Measurements from ENCODE around the gene OLA1. TPM values are rescaled to one million over a fixed set of nuclear protein-coding genes. Genes with fewer than 3 reads are reported as not detected.

The OLA1 gene
- polyA plus RNA-seq, 1 donor (not counting 4 experiments of a cell fraction or from before 2014, with no cell fraction given) = 217 TPM

DNA sequence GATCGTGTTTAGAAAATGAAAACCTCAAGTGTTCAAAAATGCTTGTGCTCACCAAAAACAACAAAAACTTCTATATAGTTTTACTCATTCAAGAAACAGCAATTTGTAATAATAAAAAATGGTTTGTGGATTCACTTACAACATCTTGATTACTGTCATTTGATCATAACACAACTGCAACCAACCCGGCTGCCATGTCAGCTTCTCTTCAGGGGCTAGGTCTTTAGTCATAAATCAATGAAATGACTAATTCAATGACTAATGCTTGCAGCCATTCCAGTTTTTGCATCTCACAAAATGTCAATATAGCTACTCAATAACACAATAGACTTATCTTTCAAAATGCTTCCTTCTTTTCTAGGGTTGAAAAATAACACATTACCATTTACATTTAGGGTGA is 128.0 kb downstream of the OLA1 start:
- peak overlapping the region; percentile 27 for H3K27ac ChIP-seq (ENCODE audit: control insufficient read depth, insufficient read depth, low read length)
- no peaks in the 10 kb centered on the region for H4K20me1 ChIP-seq (ENCODE audit: control insufficient read depth, extremely low read depth, insufficient read depth, low read length)
- DNase-seq (ENCODE audit: low read depth, low spot score) (no peak), FAIRE-seq (peak; percentile 83)
- H3K4me1 ChIP-seq (ENCODE audit: control insufficient read depth, extremely low read depth, insufficient read depth, low read length) = peaks cover 56% of the 10 kb centered on the region
- H3K9me3 ChIP-seq (ENCODE audit: control insufficient read depth, low read depth, low read length) = no peaks in the 10 kb centered on the region
- TF ChIP-seq, protein P1, sequence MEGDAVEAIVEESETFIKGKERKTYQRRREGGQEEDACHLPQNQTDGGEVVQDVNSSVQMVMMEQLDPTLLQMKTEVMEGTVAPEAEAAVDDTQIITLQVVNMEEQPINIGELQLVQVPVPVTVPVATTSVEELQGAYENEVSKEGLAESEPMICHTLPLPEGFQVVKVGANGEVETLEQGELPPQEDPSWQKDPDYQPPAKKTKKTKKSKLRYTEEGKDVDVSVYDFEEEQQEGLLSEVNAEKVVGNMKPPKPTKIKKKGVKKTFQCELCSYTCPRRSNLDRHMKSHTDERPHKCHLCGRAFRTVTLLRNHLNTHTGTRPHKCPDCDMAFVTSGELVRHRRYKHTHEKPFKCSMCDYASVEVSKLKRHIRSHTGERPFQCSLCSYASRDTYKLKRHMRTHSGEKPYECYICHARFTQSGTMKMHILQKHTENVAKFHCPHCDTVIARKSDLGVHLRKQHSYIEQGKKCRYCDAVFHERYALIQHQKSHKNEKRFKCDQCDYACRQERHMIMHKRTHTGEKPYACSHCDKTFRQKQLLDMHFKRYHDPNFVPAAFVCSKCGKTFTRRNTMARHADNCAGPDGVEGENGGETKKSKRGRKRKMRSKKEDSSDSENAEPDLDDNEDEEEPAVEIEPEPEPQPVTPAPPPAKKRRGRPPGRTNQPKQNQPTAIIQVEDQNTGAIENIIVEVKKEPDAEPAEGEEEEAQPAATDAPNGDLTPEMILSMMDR (optimal IDR thresholded peaks at IDR 0.05 in 1 of 3, IDR thresholded peaks at IDR 0.05 in 1 of 3, conservative IDR thresholded peaks at IDR 0.05 in 1 of 3; ENCODE audit: extremely low read depth in 1 of 3, insufficient read depth in 2 of 3, low read length in 3 of 3) = no peak
- no peak for TF ChIP-seq EZH2 (IDR thresholded peaks at IDR 0.05; ENCODE audit: low read length)
- no peak overlapping the region for H2AFZ ChIP-seq (ENCODE audit: control insufficient read depth, low read length)
- no peak overlapping the region for H3K9ac ChIP-seq (ENCODE audit: control insufficient read depth, extremely low read depth, insufficient read depth, low read length)
- H3K9me1 ChIP-seq (ENCODE audit: control insufficient read depth, extremely low read depth, insufficient read depth, low read length) = no peaks in the 10 kb centered on the region
- H3K36me3 ChIP-seq (ENCODE audit: control insufficient read depth in 2 of 2, extremely low read depth in 1 of 2, insufficient read depth in 2 of 2, low read length in 2 of 2) = no peaks in the 10 kb centered on the region
- peak overlapping the region in 1 of 3 experiments; percentile 13 for H3K4me3 ChIP-seq (ENCODE audit: control insufficient read depth in 2 of 3, extremely low read depth in 1 of 3, insufficient read depth in 2 of 3, low read depth in 1 of 3, low read length in 3 of 3)
- no peaks in the 10 kb centered on the region for H3K27me3 ChIP-seq (ENCODE audit: control insufficient read depth, extremely low read depth, insufficient read depth, low read length)
- no peaks in the 10 kb centered on the region for H3K79me2 ChIP-seq (ENCODE audit: control insufficient read depth, insufficient read depth, low read length)
- H3K4me2 ChIP-seq (ENCODE audit: control insufficient read depth, extremely low read depth, insufficient read depth, low read depth, low read length) = peak overlapping the region; percentile 35
- dilution Hi-C loops (cut with MboI; ENCODE audit: extremely low pct_ligation_motif_present, low sequenced_read_pairs) = no loop called here

DNA sequence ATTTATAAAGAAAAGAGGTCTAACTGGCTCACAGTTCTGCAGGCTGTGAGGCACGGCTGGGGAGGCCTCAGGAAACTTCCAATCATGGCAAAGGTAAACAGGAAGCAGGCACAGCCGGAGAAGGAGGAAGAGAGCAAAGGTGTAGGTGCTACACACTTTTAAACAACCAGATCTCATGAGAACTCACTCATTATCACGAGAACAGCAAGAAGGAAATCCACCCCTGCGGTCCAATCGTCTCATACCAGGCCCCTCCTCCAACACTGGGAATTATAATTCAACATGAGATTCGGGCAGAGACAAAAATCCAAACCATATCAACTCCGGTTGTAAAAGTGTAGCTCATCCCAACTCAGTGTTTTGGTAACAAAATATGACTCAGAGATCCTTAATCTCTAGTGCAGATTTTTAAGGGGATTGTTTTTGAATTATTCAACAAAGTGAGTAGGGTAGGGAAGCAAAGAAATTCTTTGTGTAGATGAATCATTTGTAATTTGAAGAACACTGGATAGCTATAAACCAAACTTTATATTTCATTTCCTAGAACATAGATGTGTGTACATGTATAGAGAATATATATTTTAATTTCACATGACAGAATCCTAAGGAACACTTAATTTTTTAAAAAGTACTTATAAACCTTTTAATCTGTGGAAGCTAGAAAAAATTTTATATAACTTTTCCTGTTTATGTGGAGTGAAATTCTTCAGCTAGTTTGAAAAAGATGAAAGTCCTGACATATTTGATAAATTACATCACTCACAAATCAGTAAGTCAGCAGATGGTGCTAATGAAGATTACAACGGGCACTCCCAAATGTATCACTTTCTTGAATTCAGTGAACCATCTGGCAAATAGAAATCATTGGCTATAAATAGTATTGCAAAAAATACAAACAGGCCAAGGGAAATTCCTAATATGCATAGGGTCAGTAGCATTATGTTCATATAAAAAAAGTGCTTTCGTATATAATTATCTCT is 130.1 kb downstream of the OLA1 start:
- DNase-seq (ENCODE audit: low read depth, low spot score) = no peak
- H3K4me2 ChIP-seq (ENCODE audit: control insufficient read depth, extremely low read depth, insufficient read depth, low read depth, low read length) = peak overlapping the region; percentile 65
- no peaks in the 10 kb centered on the region for H3K9me3 ChIP-seq (ENCODE audit: control insufficient read depth, low read depth, low read length)
- peak overlapping the region; percentile 4 for H3K9ac ChIP-seq (ENCODE audit: control insufficient read depth, extremely low read depth, insufficient read depth, low read length)
- H3K36me3 ChIP-seq (ENCODE audit: control insufficient read depth in 2 of 2, extremely low read depth in 1 of 2, insufficient read depth in 2 of 2, low read length in 2 of 2) = no peaks in the 10 kb centered on the region
- H3K4me1 ChIP-seq (ENCODE audit: control insufficient read depth, extremely low read depth, insufficient read depth, low read length) = peaks cover 56% of the 10 kb centered on the region
- no peaks in the 10 kb centered on the region for H3K79me2 ChIP-seq (ENCODE audit: control insufficient read depth, insufficient read depth, low read length)
- dilution Hi-C loops (cut with MboI; ENCODE audit: extremely low pct_ligation_motif_present, low sequenced_read_pairs) = no loop called here
- no peaks in the 10 kb centered on the region for H3K9me1 ChIP-seq (ENCODE audit: control insufficient read depth, extremely low read depth, insufficient read depth, low read length)
- TF ChIP-seq, protein P1 (optimal IDR thresholded peaks at IDR 0.05 in 1 of 3, IDR thresholded peaks at IDR 0.05 in 1 of 3, conservative IDR thresholded peaks at IDR 0.05 in 1 of 3; ENCODE audit: extremely low read depth in 1 of 3, insufficient read depth in 2 of 3, low read length in 3 of 3) = no peak
- no peak for TF ChIP-seq EZH2 (IDR thresholded peaks at IDR 0.05; ENCODE audit: low read length)
- H3K27me3 ChIP-seq (ENCODE audit: control insufficient read depth, extremely low read depth, insufficient read depth, low read length) = no peaks in the 10 kb centered on the region
- peak overlapping the region in 2 of 3 experiments; percentile 2 to 15 for H3K4me3 ChIP-seq (ENCODE audit: control insufficient read depth in 2 of 3, extremely low read depth in 1 of 3, insufficient read depth in 2 of 3, low read depth in 1 of 3, low read length in 3 of 3)
- no peaks in the 10 kb centered on the region for H4K20me1 ChIP-seq (ENCODE audit: control insufficient read depth, extremely low read depth, insufficient read depth, low read length)
- H2AFZ ChIP-seq (ENCODE audit: control insufficient read depth, low read length) = no peak overlapping the region
- peak; percentile 82 for FAIRE-seq
- H3K27ac ChIP-seq (ENCODE audit: control insufficient read depth, insufficient read depth, low read length) = peak overlapping the region; percentile 76

Data from keratinocyte (primary cell).